HUES48 (cell line): Measurements from ENCODE around the gene DPH2.

ENCODE experiments used
- H3K27ac ChIP-seq: one replicate; pipeline ENCODE4 v1.7.0; 2013; ENCODE audit warnings: low read depth, low read length, inconsistent platforms
- H3K27me3 ChIP-seq: 2 replicates; pipeline ENCODE4 v1.6.1; 2013; ENCODE audit warnings: mild to moderate bottlenecking, low read length; ENCODE audit not compliant: control insufficient read depth, insufficient read depth
- H3K36me3 ChIP-seq: 2 replicates; pipeline ENCODE4 v1.6.1; 2013; ENCODE audit warnings: low read length; ENCODE audit not compliant: control insufficient read depth, insufficient read depth
- H3K4me1 ChIP-seq: 2 replicates; pipeline ENCODE4 v1.6.1; 2013; ENCODE audit warnings: mild to moderate bottlenecking, low read length; ENCODE audit not compliant: control insufficient read depth, insufficient read depth
- H3K4me3 ChIP-seq: 2 replicates; pipeline ENCODE4 v1.5.1; 2013; ENCODE audit warnings: mild to moderate bottlenecking, low read depth, low read length
- H3K9ac ChIP-seq: 2 replicates; pipeline ENCODE4 v1.6.1; 2013; ENCODE audit warnings: mild to moderate bottlenecking, low read depth, low read length, moderate library complexity
- H3K9me3 ChIP-seq: 2 replicates; pipeline ENCODE4 v1.6.1; 2013; ENCODE audit warnings: low read length; ENCODE audit not compliant: control insufficient read depth, insufficient read depth

The DPH2 gene

GRCh38 chr1:43970911-43971310, 1.1 kb downstream of the DPH2 start:
- H3K4me1 ChIP-seq, result peaks cover 9% of the 10 kb centered on the region
- H3K9ac ChIP-seq, result no peak overlapping the region
- H3K27ac ChIP-seq, result no peak overlapping the region
- no peaks in the 10 kb centered on the region for H3K9me3 ChIP-seq
- peaks cover 27% of the 10 kb centered on the region for H3K36me3 ChIP-seq
- H3K27me3 ChIP-seq, result no peaks in the 10 kb centered on the region
- H3K4me3 ChIP-seq, result peak overlapping the region; percentile 85

GRCh38 chr1:43971336-43971980, 1.6 kb downstream of the DPH2 start:
- Histone ChIP-seq H3K9me3 (no peaks in the 10 kb centered on the region), H3K36me3 (peaks cover 31% of the 10 kb centered on the region), H3K4me3 (0 out of 2 replicates have a peak overlapping the region, but pooled peaks have one; percentile 85), H3K4me1 (peaks cover 9% of the 10 kb centered on the region), H3K27ac (no peak overlapping the region), H3K27me3 (no peaks in the 10 kb centered on the region), H3K9ac (no peak overlapping the region)

- Histone ChIP-seq H3K27me3 (no peaks in the 10 kb centered on the region), H3K4me1 (peaks cover 14% of the 10 kb centered on the region), H3K9ac (peak overlapping the region; percentile 56; the same call in 1 of the 2 replicates), H3K4me3 (peak overlapping the region; percentile 89), H3K36me3 (peaks cover 44% of the 10 kb centered on the region), H3K9me3 (no peaks in the 10 kb centered on the region), H3K27ac (peak overlapping the region; percentile 84)
Measured at GRCh38 chr1:43973981-43974442, 4.2 kb downstream of the DPH2 start.

- H3K4me3 ChIP-seq, result peak within 1 kb of the TSS; percentile 89
- H3K36me3 ChIP-seq, result peaks cover 44% of the 10 kb centered on the region
- H3K9ac ChIP-seq, result peak within 1 kb of the TSS; percentile 88
- H3K4me1 ChIP-seq, result peaks cover 14% of the 10 kb centered on the region
- H3K27me3 ChIP-seq, result no peaks in the 10 kb centered on the region
- H3K27ac ChIP-seq, result peak within 1 kb of the TSS; percentile 84
- no peaks in the 10 kb centered on the region for H3K9me3 ChIP-seq
Measured at GRCh38 chr1:43974443-43975248, 4.8 kb downstream of the DPH2 start, which contains the start of gene ATP6V0B. Gene ATP6V0B (plus strand): TSS chr1:43974960. CDS start chr1:43975041, 81 bp downstream.

GRCh38 chr1:43975249-43975961, 5.6 kb downstream of the DPH2 start:
- no peaks in the 10 kb centered on the region for H3K27me3 ChIP-seq
- H3K9me3 ChIP-seq, result no peaks in the 10 kb centered on the region
- peak overlapping the region; percentile 88 for H3K9ac ChIP-seq
- peak overlapping the region; percentile 84 for H3K27ac ChIP-seq
- H3K4me1 ChIP-seq, result peaks cover 21% of the 10 kb centered on the region
- peak overlapping the region; percentile 89 for H3K4me3 ChIP-seq
- peaks cover 44% of the 10 kb centered on the region for H3K36me3 ChIP-seq

GRCh38 chr1:43976045-43976444, 6.2 kb downstream of the DPH2 start:
- Histone ChIP-seq H3K9me3 (no peaks in the 10 kb centered on the region), H3K27me3 (no peaks in the 10 kb centered on the region), H3K9ac (no peak overlapping the region), H3K27ac (no peak overlapping the region), H3K4me1 (peaks cover 24% of the 10 kb centered on the region; the same call in 1 of the 2 replicates), H3K4me3 (peak overlapping the region; percentile 89), H3K36me3 (peaks cover 45% of the 10 kb centered on the region)

- H3K9me3 ChIP-seq, result no peaks in the 10 kb centered on the region
- no peak overlapping the region for H3K27ac ChIP-seq
- H3K4me1 ChIP-seq, result peaks cover 24% of the 10 kb centered on the region; the same call in 1 of the 2 replicates
- H3K4me3 ChIP-seq, result no peak overlapping the region
- no peaks in the 10 kb centered on the region for H3K27me3 ChIP-seq
- H3K9ac ChIP-seq, result no peak overlapping the region
- peaks cover 45% of the 10 kb centered on the region for H3K36me3 ChIP-seq
Measured at GRCh38 chr1:43976890-43977289, 7.1 kb downstream of the DPH2 start.

- H3K27ac ChIP-seq, result no peak overlapping the region
- H3K4me1 ChIP-seq, result peaks cover 24% of the 10 kb centered on the region; the same call in 1 of the 2 replicates
- H3K27me3 ChIP-seq, result no peaks in the 10 kb centered on the region
- no peaks in the 10 kb centered on the region for H3K9me3 ChIP-seq
- no peak overlapping the region; the same call in 1 of the 2 replicates for H3K4me3 ChIP-seq
- H3K9ac ChIP-seq, result no peak overlapping the region
- H3K36me3 ChIP-seq, result peaks cover 43% of the 10 kb centered on the region
Measured at GRCh38 chr1:43977376-43978263, 7.8 kb downstream of the DPH2 start.

- peaks cover 24% of the 10 kb centered on the region; the same call in 1 of the 2 replicates for H3K4me1 ChIP-seq
- H3K27me3 ChIP-seq, result no peaks in the 10 kb centered on the region
- H3K27ac ChIP-seq, result no peak overlapping the region
- peak overlapping the region; percentile 88 for H3K4me3 ChIP-seq
- H3K9ac ChIP-seq, result no peak overlapping the region
- no peaks in the 10 kb centered on the region for H3K9me3 ChIP-seq
- H3K36me3 ChIP-seq, result peaks cover 40% of the 10 kb centered on the region
Measured at GRCh38 chr1:43978264-43978550, 8.4 kb downstream of the DPH2 start.
